MCF 10A (cell line): ENCODE data around the gene LPP. TPM values are rescaled to one million over a fixed set of nuclear protein-coding genes. Genes with fewer than 3 reads are reported as not detected.
"Not testable (repeated sequence)": the region's sequence is repeated elsewhere in the genome, so short reads cannot be mapped to it uniquely, and the experiment has no call there.

Source experiments
- BruUV-seq: library from RNA; stranded (reverse); fragments of 400-500 nt; replicated peaks from 2 replicates; lab custom pipeline; 2021; lab: Mats Ljungman, UMichigan
- CTCF ChIA-PET: fragments of 300-600 bp; sonication (Branson Sonifier 250); formaldehyde crosslinking; extraction: SDS; loops from one replicate; lab custom pipeline; 2021; ENCODE audit warnings: antibody characterized with exemption, inconsistent platforms; lab: Yijun Ruan, JAX
- POLR2A ChIA-PET: fragments of 300-600, 350-650 bp; sonication (Branson Sonifier 250); formaldehyde crosslinking; extraction: SDS; loops from one replicate; lab custom pipeline; 2020; ENCODE audit warnings: antibody characterized with exemption, inconsistent platforms; lab: Yijun Ruan, JAX
- DNase-seq: peaks from one replicate; pipeline ENCODE4 v3.0.0-alpha.2; 2018; ENCODE audit not compliant: unreplicated experiment
- H3K27ac Mint-ChIP-seq: one replicate; pipeline ENCODE4 v1.8.0; 2022; ENCODE audit warnings: mild to moderate bottlenecking, low read depth, mixed read lengths; ENCODE audit not compliant: unreplicated experiment
- H3K27me3 Mint-ChIP-seq: one replicate; pipeline ENCODE4 v1.8.0; 2022; ENCODE audit warnings: mixed read lengths; ENCODE audit not compliant: insufficient read depth, unreplicated experiment
- H3K36me3 Mint-ChIP-seq: one replicate; pipeline ENCODE4 v1.8.0; 2022; ENCODE audit warnings: mild to moderate bottlenecking, moderate library complexity, mixed read lengths; ENCODE audit not compliant: insufficient read depth, unreplicated experiment
- H3K4me1 Mint-ChIP-seq: one replicate; pipeline ENCODE4 v1.8.0; 2022; ENCODE audit warnings: mixed read lengths; ENCODE audit not compliant: insufficient read depth, unreplicated experiment
- H3K4me3 Mint-ChIP-seq: one replicate; pipeline ENCODE4 v1.8.0; 2022; ENCODE audit warnings: mild to moderate bottlenecking, moderate library complexity, mixed read lengths; ENCODE audit not compliant: unreplicated experiment
- H3K9me3 Mint-ChIP-seq: one replicate; pipeline ENCODE4 v1.8.0; 2022; ENCODE audit warnings: mixed read lengths; ENCODE audit not compliant: unreplicated experiment
- intact Hi-C: fragments of 100-400 bp; cut with micrococcal nuclease; formaldehyde crosslinking; loops from 2 replicates; pipeline ENCODE4 v1.14.1; 2022
- total RNA-seq: library from RNA; stranded (reverse); gene quantifications from 2 replicates; pipeline ENCODE4 v1.2.3, GENCODE V29; 2022
- TF ChIP-seq, protein P1 (sequence below): fragments of 200-600 bp; IDR thresholded peaks from one replicate; pipeline ENCODE4 v1.8.0; 2022; ENCODE audit warnings: antibody characterized with exemption, mild to moderate bottlenecking; ENCODE audit not compliant: unreplicated experiment

Gene LPP
- total RNA-seq, 1 experiment from 2014 or later, result 117 TPM

DNA sequence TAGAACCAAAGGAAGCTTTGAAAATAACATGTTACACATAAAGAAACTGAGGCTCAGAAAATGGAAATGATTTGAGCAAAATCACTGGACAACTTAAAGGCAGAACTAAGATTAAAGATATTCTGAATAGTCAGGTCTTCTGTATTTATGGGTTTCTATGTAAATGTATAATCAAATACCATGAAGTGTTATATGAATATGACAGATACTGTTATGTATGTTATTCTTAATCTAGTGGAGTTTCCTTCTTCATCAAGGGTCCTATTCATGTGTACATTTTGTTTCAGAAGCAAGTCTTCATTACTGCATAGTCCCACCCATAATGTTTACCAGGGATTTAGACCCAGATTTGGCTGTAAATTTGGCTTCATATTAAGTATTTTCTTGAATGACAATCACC, 547.0 kb downstream of the LPP start:
- ChIA-PET POLR2A (no interaction called here), CTCF (no interaction called here)
- peaks cover under 1% of the 10 kb centered on the region for H3K4me1 Mint-ChIP-seq
- no TSS peak for BruUV-seq
- no peak overlapping the region for H3K27ac Mint-ChIP-seq
- DNase-seq, result no peak
- no peak overlapping the region for H3K4me3 Mint-ChIP-seq
- TF ChIP-seq, protein P1, sequence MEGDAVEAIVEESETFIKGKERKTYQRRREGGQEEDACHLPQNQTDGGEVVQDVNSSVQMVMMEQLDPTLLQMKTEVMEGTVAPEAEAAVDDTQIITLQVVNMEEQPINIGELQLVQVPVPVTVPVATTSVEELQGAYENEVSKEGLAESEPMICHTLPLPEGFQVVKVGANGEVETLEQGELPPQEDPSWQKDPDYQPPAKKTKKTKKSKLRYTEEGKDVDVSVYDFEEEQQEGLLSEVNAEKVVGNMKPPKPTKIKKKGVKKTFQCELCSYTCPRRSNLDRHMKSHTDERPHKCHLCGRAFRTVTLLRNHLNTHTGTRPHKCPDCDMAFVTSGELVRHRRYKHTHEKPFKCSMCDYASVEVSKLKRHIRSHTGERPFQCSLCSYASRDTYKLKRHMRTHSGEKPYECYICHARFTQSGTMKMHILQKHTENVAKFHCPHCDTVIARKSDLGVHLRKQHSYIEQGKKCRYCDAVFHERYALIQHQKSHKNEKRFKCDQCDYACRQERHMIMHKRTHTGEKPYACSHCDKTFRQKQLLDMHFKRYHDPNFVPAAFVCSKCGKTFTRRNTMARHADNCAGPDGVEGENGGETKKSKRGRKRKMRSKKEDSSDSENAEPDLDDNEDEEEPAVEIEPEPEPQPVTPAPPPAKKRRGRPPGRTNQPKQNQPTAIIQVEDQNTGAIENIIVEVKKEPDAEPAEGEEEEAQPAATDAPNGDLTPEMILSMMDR, result no peak
- no peaks in the 10 kb centered on the region for H3K36me3 Mint-ChIP-seq
- no peaks in the 10 kb centered on the region for H3K9me3 Mint-ChIP-seq
- no peaks in the 10 kb centered on the region for H3K27me3 Mint-ChIP-seq
- intact Hi-C loops, result no loop called here

DNA sequence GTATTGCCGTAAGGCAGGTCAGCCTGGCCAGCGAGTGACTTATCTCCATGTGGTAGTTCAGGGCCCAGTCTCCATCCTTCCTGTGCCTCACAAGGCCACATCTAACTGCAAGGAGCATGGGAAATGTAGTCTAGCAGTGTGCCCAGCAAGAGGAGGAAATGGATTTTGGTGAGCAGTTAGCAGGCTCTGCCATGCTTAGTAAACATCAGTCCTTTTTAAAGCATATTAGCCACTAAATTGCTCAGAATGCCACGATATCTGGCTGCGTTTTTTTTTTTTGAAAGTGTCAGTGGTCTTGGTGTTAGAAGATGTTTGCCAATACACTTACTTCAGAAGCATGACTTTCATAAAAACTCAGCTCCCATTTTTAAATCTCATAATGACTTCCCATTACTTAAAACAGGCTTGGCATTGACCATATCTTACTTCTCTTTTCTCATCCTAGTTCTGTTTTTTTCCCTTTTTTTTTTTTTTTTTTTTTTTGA, 547.6 kb downstream of the LPP start:
- Mint-ChIP-seq H3K27me3 (no peaks in the 10 kb centered on the region), H3K4me3 (no peak overlapping the region), H3K9me3 (no peaks in the 10 kb centered on the region), H3K4me1 (peaks cover 7% of the 10 kb centered on the region), H3K36me3 (no peaks in the 10 kb centered on the region), H3K27ac (no peak overlapping the region)
- ChIA-PET POLR2A (no interaction called here), CTCF (no interaction called here)
- DNase-seq, result no peak
- intact Hi-C loops, result no loop called here
- BruUV-seq, result no TSS peak
- TF ChIP-seq, protein P1, result no peak

DNA sequence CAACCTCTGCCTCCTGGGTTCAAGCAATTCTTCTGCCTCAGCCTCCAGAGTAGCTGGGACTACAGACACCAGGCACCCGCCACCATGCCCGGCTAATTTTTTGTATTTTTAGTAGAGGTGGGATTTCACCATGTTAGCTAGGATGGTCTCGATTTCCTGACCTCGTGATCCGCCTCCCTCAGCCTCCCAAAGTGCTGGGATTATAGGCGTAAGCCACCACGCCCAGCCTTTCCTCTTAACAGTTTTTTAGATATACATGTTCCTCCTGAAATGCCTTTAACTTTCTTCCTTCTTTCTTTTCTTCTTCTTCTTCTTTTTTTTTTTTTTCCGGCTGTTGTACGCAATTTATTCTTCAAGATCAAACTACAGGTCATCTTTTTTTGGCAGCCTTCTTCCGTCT, 548.1 kb downstream of the LPP start:
- BruUV-seq, CTCF ChIA-PET, POLR2A ChIA-PET, H3K36me3 Mint-ChIP-seq, H3K4me3 Mint-ChIP-seq, H3K27ac Mint-ChIP-seq, H3K4me1 Mint-ChIP-seq, DNase-seq, intact Hi-C loops, H3K9me3 Mint-ChIP-seq, H3K27me3 Mint-ChIP-seq: not testable (repeated sequence)

DNA sequence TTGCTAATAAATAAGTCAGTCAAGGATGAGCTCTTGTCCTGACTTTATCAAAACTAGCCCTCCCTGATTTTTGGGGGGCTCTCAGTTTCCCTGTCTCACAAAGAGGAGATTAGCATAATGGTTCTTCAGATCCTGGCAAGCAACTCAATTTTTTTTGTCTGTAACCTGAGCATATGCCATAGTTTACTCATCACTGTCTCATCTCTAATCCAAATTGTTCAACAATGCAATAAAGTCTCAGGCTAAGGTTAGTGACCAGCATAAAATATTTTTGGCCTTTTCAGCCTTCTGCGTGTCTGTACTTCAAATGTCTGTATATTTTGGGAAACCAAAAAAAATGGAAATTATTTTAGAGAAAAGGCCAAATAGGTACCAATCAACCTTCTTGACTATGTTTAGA, 552.2 kb downstream of the LPP start:
- intact Hi-C loops, result no loop called here
- H3K4me3 Mint-ChIP-seq, result no peak overlapping the region
- POLR2A ChIA-PET, result no interaction called here
- no peaks in the 10 kb centered on the region for H3K9me3 Mint-ChIP-seq
- H3K27me3 Mint-ChIP-seq, result no peaks in the 10 kb centered on the region
- peak; percentile 12 for DNase-seq
- no peak overlapping the region for H3K27ac Mint-ChIP-seq
- peaks cover 20% of the 10 kb centered on the region for H3K36me3 Mint-ChIP-seq
- CTCF ChIA-PET, result interaction anchor here (0.7 to 1.6 kb wide), 2 partner anchors 39 to 965 kb away, joined by 3 read pairs; no protein-coding TSS in a partner anchor
- TF ChIP-seq, protein P1, result no peak
- H3K4me1 Mint-ChIP-seq, result peaks cover 9% of the 10 kb centered on the region
- BruUV-seq, result no TSS peak
